ENCODE results near the gene OR10A2.
A peak's percentile ranks its signal among the peaks of the same experiment; 100 is the strongest.

GRCh38 chr11:6895010-6895409 lies 32.2 kb downstream of the OR10A2 start:
- TF ChIP-seq POLR2A (IDR thresholded peaks at IDR 0.05; ENCODE audit: low read depth, low read length) (no peak), TAF1 (IDR thresholded peaks at IDR 0.05; ENCODE audit: low read depth, low read length) (no peak), POLR2AphosphoS5 (IDR thresholded peaks at IDR 0.05; ENCODE audit: low read depth, low read length) (no peak), PAX5 (IDR thresholded peaks at IDR 0.05; ENCODE audit: insufficient read depth, low read length, severe bottlenecking) (no peak), SPI1 (IDR thresholded peaks at IDR 0.05; ENCODE audit: low read depth, low read length) (0 out of 2 replicates have a peak, but pooled peaks have one; percentile 9)
